GM18951 (cell line): ENCODE measurements around the gene CNTN4.
"Not testable (repeated sequence)": the region's sequence is repeated elsewhere in the genome, so short reads cannot be mapped to it uniquely, and the experiment has no call there.

Experiments
- POLR2A ChIP-seq: IDR thresholded peaks from 4 replicates; pipeline ENCODE4 v1.6.1; 2011; ENCODE audit warnings: mild to moderate bottlenecking; ENCODE audit not compliant: insufficient read length, insufficient read depth; ENCODE audit errors: extremely low read depth
- in situ Hi-C: fragments of 300-500 bp; cut with MboI; formaldehyde crosslinking; loops from one replicate; pipeline ENCODE4 v1.12.0; 2022; ENCODE audit warnings: low sequenced_read_pairs, mixed read lengths, inconsistent platforms; ENCODE audit not compliant: unreplicated experiment

The CNTN4 gene

DNA sequence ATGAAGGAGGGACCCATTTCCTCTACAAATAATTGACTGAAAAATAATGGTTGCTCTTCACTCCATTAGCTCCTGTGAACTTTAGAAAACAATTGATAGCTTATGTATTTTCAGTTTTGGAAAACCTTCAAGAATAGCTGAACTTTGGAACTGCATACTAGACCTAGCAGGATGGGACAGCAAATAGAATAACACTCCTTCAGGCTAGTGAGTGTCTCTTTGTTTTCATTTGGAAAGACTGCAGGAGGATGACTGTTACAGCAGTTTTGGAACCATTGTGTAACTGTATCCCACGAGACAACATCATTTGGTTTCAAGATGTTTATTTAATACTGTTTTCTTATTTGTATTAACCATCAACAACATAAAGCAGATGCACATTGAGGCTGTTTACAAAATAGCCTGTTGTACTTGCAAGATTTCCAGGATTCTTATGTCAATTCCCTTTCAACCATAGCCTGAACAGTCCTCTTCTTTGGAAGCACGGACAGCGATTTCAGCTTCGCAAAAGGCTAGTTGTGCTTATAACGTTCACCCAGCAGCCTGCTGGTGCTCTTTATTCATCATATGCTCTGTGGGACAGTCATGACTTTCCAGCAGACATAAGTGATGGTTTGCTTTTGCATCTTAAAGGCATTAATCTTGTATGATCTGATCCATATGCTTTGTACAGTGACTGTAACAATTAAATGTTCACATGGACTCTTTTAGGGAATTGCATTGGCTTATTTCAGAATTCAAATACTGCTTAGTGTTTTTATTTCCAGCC is 676.0 kb downstream of the CNTN4 start:
- in situ Hi-C loops: no loop called here
- no peak for TF ChIP-seq POLR2A

DNA sequence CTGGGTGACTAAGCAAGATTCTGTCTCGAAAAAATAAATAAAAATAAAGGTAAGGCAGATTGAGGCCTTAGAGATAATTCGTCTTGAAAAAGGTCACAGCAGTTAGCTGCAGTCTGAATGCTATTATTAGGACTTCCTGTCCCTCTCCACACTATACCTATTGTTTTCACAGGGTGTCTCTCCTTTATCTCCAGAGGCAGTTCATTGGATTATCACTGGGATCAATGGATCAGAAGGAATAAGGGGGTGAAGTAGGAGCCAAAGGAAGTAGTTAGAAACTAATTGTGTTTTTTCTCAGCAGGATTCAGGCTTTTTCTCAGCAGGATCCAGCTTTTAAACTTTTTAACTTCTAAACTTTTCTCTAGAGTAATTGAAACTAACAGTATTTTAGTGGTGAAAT is 684.6 kb downstream of the CNTN4 start:
- in situ Hi-C loops: no loop called here
- TF ChIP-seq POLR2A: no peak

- no peak for TF ChIP-seq POLR2A
- in situ Hi-C loops: no loop called here
Measured at GRCh38 chr3:2784627-2785026, 686.0 kb downstream of the CNTN4 start.

- no peak for TF ChIP-seq POLR2A
Measured at GRCh38 chr3:2790266-2790815, 691.7 kb downstream of the CNTN4 start.

GRCh38 chr3:2792432-2792831 is 693.8 kb downstream of the CNTN4 start:
- in situ Hi-C loops: no loop called here
- no peak for TF ChIP-seq POLR2A

More at GRCh38 chr3:2790266-2790815, 691.7 kb downstream of the CNTN4 start:
- in situ Hi-C loops: no loop called here

- no peak for TF ChIP-seq POLR2A
- in situ Hi-C loops: no loop called here
Measured at GRCh38 chr3:2793987-2794386, 695.3 kb downstream of the CNTN4 start.

DNA sequence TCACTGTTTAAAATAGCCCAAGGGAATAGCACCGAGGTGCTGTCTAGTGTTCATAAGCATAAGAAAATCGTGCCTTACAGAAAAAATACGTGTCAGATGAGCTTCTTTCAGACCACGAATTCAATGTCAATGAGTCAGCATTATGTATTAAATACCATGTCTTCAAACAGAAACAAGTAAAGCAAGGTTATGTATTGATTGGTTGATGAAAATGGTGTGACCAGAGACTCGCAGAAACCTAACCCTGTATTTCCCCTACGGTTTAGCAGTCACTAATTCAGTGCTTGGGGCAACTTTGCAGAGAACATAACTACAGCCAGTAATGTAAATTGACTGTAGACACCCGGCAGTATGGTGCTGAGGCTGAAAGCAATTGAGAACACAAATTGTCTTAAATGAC is 703.8 kb downstream of the CNTN4 start:
- no peak for TF ChIP-seq POLR2A
- in situ Hi-C loops: no loop called here

GRCh38 chr3:2807514-2807913 is 708.8 kb downstream of the CNTN4 start:
- TF ChIP-seq POLR2A: no peak
- in situ Hi-C loops: no loop called here

DNA sequence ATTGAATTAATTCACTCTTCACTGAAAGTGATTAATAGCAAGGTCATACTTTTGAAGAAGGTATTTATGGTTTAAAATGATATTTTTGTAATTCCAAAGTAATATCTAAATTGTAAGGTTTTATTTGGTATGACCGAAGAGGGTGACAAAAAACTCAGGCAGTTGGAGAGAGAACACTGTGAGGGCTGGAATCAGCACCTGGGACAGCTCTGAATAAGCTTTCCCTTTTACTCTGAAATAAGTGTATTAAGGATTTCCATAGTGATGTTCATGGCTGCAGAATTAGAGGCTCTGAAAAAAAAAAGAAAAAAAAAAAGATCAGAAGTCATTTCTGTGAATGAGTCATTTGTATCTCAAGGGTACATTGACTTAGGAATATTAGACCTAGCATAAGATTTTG is 712.1 kb downstream of the CNTN4 start:
- no peak for TF ChIP-seq POLR2A
- in situ Hi-C loops: no loop called here

DNA sequence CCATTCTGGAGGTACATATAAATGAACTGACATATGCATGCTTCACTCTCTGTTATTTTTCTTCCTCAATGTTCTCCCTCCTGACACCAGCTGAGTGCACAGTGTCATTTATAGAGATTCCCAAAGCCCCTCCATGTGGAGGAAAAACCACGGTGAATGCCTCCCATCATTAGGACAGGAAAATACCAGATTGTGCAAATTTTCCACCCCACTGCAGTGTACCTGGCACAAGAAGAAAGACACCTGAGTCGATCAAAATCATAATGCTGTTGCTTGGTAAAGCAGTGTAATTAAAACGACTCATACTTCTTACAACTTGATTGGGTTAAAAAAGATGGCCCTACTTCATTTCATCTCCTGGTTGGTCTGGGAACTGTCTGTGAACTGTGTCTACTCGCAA is 720.9 kb downstream of the CNTN4 start:
- in situ Hi-C loops: no loop called here
- no peak for TF ChIP-seq POLR2A

DNA sequence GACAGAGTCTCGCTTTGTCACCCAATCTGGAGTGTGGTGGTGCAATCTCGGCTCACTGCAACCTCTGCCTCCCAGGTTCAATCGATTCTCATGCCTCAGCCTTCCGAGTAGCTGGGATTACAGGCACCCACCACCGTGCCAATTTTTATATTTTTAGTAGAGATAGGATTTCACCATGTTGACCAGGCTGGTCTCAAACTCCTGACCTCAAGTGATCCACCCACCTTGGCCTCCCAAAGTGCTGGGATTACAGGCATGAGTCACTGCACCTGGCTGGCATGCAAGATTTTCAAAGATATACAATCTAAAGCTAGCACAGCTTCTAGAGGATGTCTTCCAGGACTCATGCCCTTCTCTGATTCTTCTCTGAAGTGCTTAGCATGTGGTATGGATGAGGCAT is 722.3 kb downstream of the CNTN4 start:
- in situ Hi-C loops: not testable (repeated sequence)

- in situ Hi-C loops: no loop called here
- TF ChIP-seq POLR2A: no peak
Measured at GRCh38 chr3:2822611-2823010, 723.9 kb downstream of the CNTN4 start.

DNA sequence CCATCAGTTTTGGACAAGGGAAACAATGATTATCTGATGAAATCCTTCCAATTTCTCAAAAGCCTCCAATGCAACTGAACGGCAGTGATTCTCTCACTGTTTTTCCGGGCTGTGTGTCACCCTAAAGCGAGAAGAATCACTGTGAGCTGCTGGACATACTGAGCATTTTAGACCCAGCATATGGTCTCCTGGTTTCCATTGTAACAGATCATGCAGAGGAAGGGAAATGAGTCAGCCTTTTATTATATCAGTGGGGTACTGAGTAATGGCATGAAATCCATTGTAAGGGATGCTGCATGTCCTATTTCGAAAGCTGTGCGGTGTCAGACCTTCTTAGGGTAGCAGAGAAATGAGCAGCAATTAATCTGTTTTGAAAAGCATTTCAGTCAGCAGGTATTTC is 724.4 kb downstream of the CNTN4 start:
- TF ChIP-seq POLR2A: no peak
- in situ Hi-C loops: no loop called here

GRCh38 chr3:2823437-2824211 is 725.0 kb downstream of the CNTN4 start:
- in situ Hi-C loops: no loop called here
- TF ChIP-seq POLR2A: no peak
